GM12878 (cell line): ENCODE data around the gene ADAMTS13. TPM values are rescaled to one million over a fixed set of nuclear protein-coding genes. Genes with fewer than 3 reads are reported as not detected.

Experiments
- ASH2L ChIP-seq: fragments of 300-600, 200-600 bp; sonication (generic); IDR thresholded peaks from 2 replicates; pipeline ENCODE4 v1.6.1; 2017; ENCODE audit warnings: low read depth, mild to moderate bottlenecking, borderline replicate concordance
- BRCA1 ChIP-seq: IDR thresholded peaks from 2 replicates; pipeline ENCODE4 v1.6.1; 2011; ENCODE audit warnings: low read depth, low read length, improper control_type of control experiment
- CBFB ChIP-seq: IDR thresholded peaks from 2 replicates; pipeline ENCODE4 v1.6.1; 2016; ENCODE audit warnings: antibody characterized with exemption, low read depth
- CEBPB ChIP-seq, 2 experiments: fragments of 150-350 bp in 1 of 2; IDR thresholded peaks; 2 replicates each; pipeline ENCODE4 v1.6.1; 2012 to 2014; ENCODE audit warnings: low read depth in 2 of 2, low read length in 2 of 2, borderline replicate concordance in 1 of 2, inconsistent platforms in 1 of 2
- CREB1 ChIP-seq: IDR thresholded peaks from 2 replicates; pipeline ENCODE4 v1.6.1; 2012; ENCODE audit warnings: low read depth, mild to moderate bottlenecking, inconsistent platforms
- CREM ChIP-seq: IDR thresholded peaks from 2 replicates; pipeline ENCODE4 v1.6.1; 2014; ENCODE audit warnings: antibody characterized with exemption, low read depth
- DPF2 ChIP-seq: fragments of 450-650 bp; IDR thresholded peaks from 2 replicates; pipeline ENCODE4 v1.6.1; 2017; ENCODE audit warnings: mild to moderate bottlenecking
- EGR1 ChIP-seq, 2 experiments: IDR thresholded peaks; 1 replicate in 1 of 2; 2 replicates in 1 of 2; pipeline ENCODE4 v1.6.1; 2011 to 2012; ENCODE audit warnings: low read depth in 2 of 2, low read length in 2 of 2, borderline replicate concordance in 1 of 2, mild to moderate bottlenecking in 1 of 2, moderate library complexity in 1 of 2
- EP300 ChIP-seq, 2 experiments: fragments of 150-350 bp in 1 of 2; IDR thresholded peaks; 2 replicates each; pipeline ENCODE4 v1.6.1; 2011 to 2012; ENCODE audit warnings: low read depth in 2 of 2, low read length in 2 of 2, borderline replicate concordance in 1 of 2, improper control_type of control experiment in 1 of 2, inconsistent platforms in 1 of 2; ENCODE audit not compliant: control insufficient read depth in 1 of 2
- ESRRA ChIP-seq: IDR thresholded peaks from 2 replicates; pipeline ENCODE4 v1.6.1; 2012; ENCODE audit warnings: mild to moderate bottlenecking, low read length, improper control_type of control experiment
- GABPA ChIP-seq: IDR thresholded peaks from 2 replicates; pipeline ENCODE4 v1.6.1; 2014; ENCODE audit warnings: antibody characterized with exemption, low read depth, mild to moderate bottlenecking, inconsistent platforms
- GATAD2B ChIP-seq: fragments of 450-650 bp; conservative IDR thresholded peaks from 2 replicates; pipeline ENCODE4 v1.6.1; 2017; ENCODE audit warnings: low read depth, mild to moderate bottlenecking, moderate library complexity
- IKZF1 ChIP-seq: fragments of 450-650 bp; conservative IDR thresholded peaks from 2 replicates; pipeline ENCODE4 v1.6.1; 2017; ENCODE audit warnings: antibody characterized with exemption, mild to moderate bottlenecking
- IRF4 ChIP-seq: IDR thresholded peaks from 2 replicates; pipeline ENCODE4 v1.6.1; 2011; ENCODE audit warnings: low read depth, low read length
- JUND ChIP-seq: IDR thresholded peaks from 2 replicates; pipeline ENCODE4 v1.6.1; 2012; ENCODE audit warnings: low read depth, mild to moderate bottlenecking, low read length, improper control_type of control experiment, moderate library complexity
- MTA3 ChIP-seq: IDR thresholded peaks from 2 replicates; pipeline ENCODE4 v1.6.1; 2012; ENCODE audit warnings: low read length, inconsistent platforms, borderline replicate concordance
- PML ChIP-seq: IDR thresholded peaks from 2 replicates; pipeline ENCODE4 v1.6.1; 2012; ENCODE audit warnings: low read length, inconsistent platforms
- ZNF207 ChIP-seq: fragments of 450-650 bp; IDR thresholded peaks from 2 replicates; pipeline ENCODE4 v1.6.1; 2014; ENCODE audit warnings: antibody characterized with exemption, mild to moderate bottlenecking, borderline replicate concordance
- polyA plus RNA-seq, 11 experiments: library from polyadenylated mRNA; depleted of rRNA in 4 of 11; unstranded in 6 of 11; stranded (reverse) in 5 of 11; fragments of >200 nt; fragmentation: Nextera tagmentation in 4 of 11; fragmentation: Illumina TruSeq in 1 of 11; extraction: Ambion mirVana in 4 of 11; extraction: Trizol in 1 of 11; gene quantifications; 1 replicate in 1 of 11; 2 replicates in 10 of 11; pipeline versions ENCODE4 v1.2.1 to v1.2.3, GENCODE V29; 2011 to 2016; ENCODE audit warnings: inconsistent platforms in 2 of 11, missing spikeins in 2 of 11, low read depth in 1 of 11
- total RNA-seq, 4 experiments: library from RNA; depleted of rRNA in 3 of 4; stranded (reverse); fragments of >200 nt in 3 of 4; fragmentation: Illumina TruSeq in 1 of 4; extraction: Trizol in 1 of 4; gene quantifications; 2 replicates each; pipeline versions ENCODE4 v1.2.1 to v1.2.3, GENCODE V29; 2013 to 2021
- TF ChIP-seq, protein P1 (sequence below): fragments of 450-650 bp; IDR thresholded peaks from 2 replicates; pipeline ENCODE4 v1.6.1; 2016; ENCODE audit warnings: mild to moderate bottlenecking
- TF ChIP-seq, protein P2 (sequence below): IDR thresholded peaks from 2 replicates; pipeline ENCODE4 v1.6.1; 2012; ENCODE audit warnings: low read depth, low read length, improper control_type of control experiment
- TF ChIP-seq, protein P3 (sequence below): fragments of 450-650 bp; IDR thresholded peaks from 2 replicates; pipeline ENCODE4 v1.6.1; 2017; ENCODE audit warnings: mild to moderate bottlenecking, moderate library complexity
- TF ChIP-seq, protein P4 (sequence below): fragments of 450-650 bp; IDR thresholded peaks from 2 replicates; pipeline ENCODE4 v1.6.1; 2017; ENCODE audit warnings: low read depth, mild to moderate bottlenecking, moderate library complexity

The ADAMTS13 gene
- total and polyA plus RNA-seq, 10 of the 15 experiments (the other 5 are each of a cell fraction or from before 2014, with no cell fraction given): 0.08 to 2.4 (median 0.28) TPM

DNA sequence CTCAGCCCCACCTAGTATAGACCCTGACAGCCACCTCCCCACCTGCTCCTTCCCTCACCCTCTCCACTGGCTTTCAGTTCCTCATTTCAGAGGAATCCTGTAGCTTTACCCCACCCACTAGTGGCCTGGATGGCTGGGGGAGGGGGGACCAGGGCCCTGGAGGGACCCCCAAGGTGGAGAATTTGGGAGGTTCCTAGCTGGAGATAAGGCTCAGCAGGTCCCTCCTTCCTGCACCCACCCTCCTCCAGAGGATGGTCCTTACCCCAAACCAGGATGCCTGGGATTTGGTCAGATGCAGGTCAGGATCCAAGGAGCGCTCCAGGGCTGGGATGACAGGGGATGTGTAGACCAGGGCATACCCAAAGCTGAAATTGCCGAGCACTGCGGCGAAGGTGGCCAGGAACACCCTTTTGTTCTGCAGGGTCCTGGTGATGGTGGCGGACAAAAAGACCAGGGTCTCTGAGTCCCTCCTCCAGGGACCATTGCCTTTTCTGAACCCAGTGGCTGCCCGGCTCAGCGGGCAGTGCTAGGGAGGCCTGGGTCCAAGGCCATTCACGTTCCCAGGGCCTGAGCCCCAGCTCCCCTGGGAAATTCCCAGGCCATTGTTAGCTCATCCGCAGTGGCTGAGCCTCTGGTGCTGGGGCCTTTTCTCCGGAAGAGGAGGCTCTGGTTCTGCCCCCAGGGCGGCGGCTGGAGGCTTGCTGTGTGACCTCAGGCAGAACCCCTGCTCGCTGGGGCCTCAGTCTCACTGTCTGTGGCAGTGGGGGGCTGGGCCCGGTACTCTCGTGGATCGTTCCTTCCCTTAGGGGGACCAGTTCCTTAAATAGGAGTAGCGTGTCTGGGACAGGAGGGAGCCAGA is 56.1 kb downstream of the ADAMTS13 start (continued):
- TF ChIP-seq IRF4 (peak; percentile 87), IKZF1 (peak; percentile 89), GABPA (no peak), CEBPB (IDR thresholded peaks at IDR 0.05; ENCODE audit: borderline replicate concordance in 1 of 2, low read depth in 2 of 2, low read length in 2 of 2) (no peak), ESRRA (no peak), GATAD2B (no peak; the same call in 1 of the 2 replicates), PML (0 out of 2 replicates have a peak, but pooled peaks have one; percentile 56), MTA3 (peak; percentile 72; the same call in 1 of the 2 replicates), CREB1 (0 out of 2 replicates have a peak, but pooled peaks have one; percentile 10), ZNF207 (no peak), DPF2 (peak; percentile 90), EGR1 (IDR thresholded peaks at IDR 0.05; ENCODE audit: borderline replicate concordance in 1 of 2, low read depth in 2 of 2, low read length in 2 of 2) (0 out of 3 replicates have a peak, but pooled peaks of 1 of the 2 experiments have one; percentile 23), EP300 (IDR thresholded peaks at IDR 0.05; ENCODE audit: borderline replicate concordance in 1 of 2, control insufficient read depth in 1 of 2, low read depth in 2 of 2, low read length in 2 of 2) (0 out of 4 replicates have a peak, but pooled peaks have one; percentile 16 to 49), JUND (no peak), ASH2L (no peak), BRCA1 (no peak), CBFB (no peak), CREM (0 out of 2 replicates have a peak, but pooled peaks have one; percentile 33)
- TF ChIP-seq, protein P1, sequence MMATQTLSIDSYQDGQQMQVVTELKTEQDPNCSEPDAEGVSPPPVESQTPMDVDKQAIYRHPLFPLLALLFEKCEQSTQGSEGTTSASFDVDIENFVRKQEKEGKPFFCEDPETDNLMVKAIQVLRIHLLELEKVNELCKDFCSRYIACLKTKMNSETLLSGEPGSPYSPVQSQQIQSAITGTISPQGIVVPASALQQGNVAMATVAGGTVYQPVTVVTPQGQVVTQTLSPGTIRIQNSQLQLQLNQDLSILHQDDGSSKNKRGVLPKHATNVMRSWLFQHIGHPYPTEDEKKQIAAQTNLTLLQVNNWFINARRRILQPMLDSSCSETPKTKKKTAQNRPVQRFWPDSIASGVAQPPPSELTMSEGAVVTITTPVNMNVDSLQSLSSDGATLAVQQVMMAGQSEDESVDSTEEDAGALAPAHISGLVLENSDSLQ: no peak
- TF ChIP-seq, protein P2, sequence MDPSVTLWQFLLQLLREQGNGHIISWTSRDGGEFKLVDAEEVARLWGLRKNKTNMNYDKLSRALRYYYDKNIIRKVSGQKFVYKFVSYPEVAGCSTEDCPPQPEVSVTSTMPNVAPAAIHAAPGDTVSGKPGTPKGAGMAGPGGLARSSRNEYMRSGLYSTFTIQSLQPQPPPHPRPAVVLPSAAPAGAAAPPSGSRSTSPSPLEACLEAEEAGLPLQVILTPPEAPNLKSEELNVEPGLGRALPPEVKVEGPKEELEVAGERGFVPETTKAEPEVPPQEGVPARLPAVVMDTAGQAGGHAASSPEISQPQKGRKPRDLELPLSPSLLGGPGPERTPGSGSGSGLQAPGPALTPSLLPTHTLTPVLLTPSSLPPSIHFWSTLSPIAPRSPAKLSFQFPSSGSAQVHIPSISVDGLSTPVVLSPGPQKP: no peak
- TF ChIP-seq, protein P3, sequence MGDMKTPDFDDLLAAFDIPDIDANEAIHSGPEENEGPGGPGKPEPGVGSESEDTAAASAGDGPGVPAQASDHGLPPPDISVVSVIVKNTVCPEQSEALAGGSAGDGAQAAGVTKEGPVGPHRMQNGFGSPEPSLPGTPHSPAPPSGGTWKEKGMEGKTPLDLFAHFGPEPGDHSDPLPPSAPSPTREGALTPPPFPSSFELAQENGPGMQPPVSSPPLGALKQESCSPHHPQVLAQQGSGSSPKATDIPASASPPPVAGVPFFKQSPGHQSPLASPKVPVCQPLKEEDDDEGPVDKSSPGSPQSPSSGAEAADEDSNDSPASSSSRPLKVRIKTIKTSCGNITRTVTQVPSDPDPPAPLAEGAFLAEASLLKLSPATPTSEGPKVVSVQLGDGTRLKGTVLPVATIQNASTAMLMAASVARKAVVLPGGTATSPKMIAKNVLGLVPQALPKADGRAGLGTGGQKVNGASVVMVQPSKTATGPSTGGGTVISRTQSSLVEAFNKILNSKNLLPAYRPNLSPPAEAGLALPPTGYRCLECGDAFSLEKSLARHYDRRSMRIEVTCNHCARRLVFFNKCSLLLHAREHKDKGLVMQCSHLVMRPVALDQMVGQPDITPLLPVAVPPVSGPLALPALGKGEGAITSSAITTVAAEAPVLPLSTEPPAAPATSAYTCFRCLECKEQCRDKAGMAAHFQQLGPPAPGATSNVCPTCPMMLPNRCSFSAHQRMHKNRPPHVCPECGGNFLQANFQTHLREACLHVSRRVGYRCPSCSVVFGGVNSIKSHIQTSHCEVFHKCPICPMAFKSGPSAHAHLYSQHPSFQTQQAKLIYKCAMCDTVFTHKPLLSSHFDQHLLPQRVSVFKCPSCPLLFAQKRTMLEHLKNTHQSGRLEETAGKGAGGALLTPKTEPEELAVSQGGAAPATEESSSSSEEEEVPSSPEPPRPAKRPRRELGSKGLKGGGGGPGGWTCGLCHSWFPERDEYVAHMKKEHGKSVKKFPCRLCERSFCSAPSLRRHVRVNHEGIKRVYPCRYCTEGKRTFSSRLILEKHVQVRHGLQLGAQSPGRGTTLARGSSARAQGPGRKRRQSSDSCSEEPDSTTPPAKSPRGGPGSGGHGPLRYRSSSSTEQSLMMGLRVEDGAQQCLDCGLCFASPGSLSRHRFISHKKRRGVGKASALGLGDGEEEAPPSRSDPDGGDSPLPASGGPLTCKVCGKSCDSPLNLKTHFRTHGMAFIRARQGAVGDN: no peak
- TF ChIP-seq, protein P4, sequence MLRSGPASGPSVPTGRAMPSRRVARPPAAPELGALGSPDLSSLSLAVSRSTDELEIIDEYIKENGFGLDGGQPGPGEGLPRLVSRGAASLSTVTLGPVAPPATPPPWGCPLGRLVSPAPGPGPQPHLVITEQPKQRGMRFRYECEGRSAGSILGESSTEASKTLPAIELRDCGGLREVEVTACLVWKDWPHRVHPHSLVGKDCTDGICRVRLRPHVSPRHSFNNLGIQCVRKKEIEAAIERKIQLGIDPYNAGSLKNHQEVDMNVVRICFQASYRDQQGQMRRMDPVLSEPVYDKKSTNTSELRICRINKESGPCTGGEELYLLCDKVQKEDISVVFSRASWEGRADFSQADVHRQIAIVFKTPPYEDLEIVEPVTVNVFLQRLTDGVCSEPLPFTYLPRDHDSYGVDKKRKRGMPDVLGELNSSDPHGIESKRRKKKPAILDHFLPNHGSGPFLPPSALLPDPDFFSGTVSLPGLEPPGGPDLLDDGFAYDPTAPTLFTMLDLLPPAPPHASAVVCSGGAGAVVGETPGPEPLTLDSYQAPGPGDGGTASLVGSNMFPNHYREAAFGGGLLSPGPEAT: peak; percentile 67
